GM12878 (cell line): ENCODE data around the gene HPD. TPM values are rescaled to one million over a fixed set of nuclear protein-coding genes. Genes with fewer than 3 reads are reported as not detected.

Experiments
- BCL3 ChIP-seq: IDR thresholded peaks from 2 replicates; pipeline ENCODE4 v1.6.1; 2011; ENCODE audit warnings: borderline replicate concordance, low read depth, mild to moderate bottlenecking, moderate library complexity, low read length; ENCODE audit not compliant: insufficient read depth, poor library complexity, severe bottlenecking
- BRCA1 ChIP-seq: IDR thresholded peaks from 2 replicates; pipeline ENCODE4 v1.6.1; 2011; ENCODE audit warnings: low read depth, low read length, improper control_type of control experiment
- CBFB ChIP-seq: IDR thresholded peaks from 2 replicates; pipeline ENCODE4 v1.6.1; 2016; ENCODE audit warnings: antibody characterized with exemption, low read depth
- CBX5 ChIP-seq: sonication (generic); IDR thresholded peaks from 2 replicates; pipeline ENCODE4 v1.6.1; 2016; ENCODE audit warnings: low read depth, moderate library complexity, mild to moderate bottlenecking, inconsistent platforms
- CEBPZ ChIP-seq: fragments of 150-350 bp; IDR thresholded peaks from 2 replicates; pipeline ENCODE4 v1.6.1; 2016; ENCODE audit warnings: low read depth, low read length
- CTCF ChIP-seq, 3 experiments: IDR thresholded peaks in 2 of 3; conservative IDR thresholded peaks in 1 of 3; 2 replicates each; pipeline ENCODE4 v1.5.1; 2011; ENCODE audit warnings: low read depth in 3 of 3, low read length in 3 of 3, mild to moderate bottlenecking in 3 of 3, control low read depth in 2 of 3, moderate library complexity in 2 of 3, inconsistent platforms in 1 of 3, mixed read lengths in 1 of 3; ENCODE audit not compliant: control insufficient read depth in 2 of 3, insufficient read depth in 1 of 3; ENCODE audit errors: extremely low read depth in 1 of 3
- ELK1 ChIP-seq: IDR thresholded peaks from 2 replicates; pipeline ENCODE4 v1.6.1; 2012; ENCODE audit warnings: low read depth, low read length, improper control_type of control experiment
- FOXM1 ChIP-seq: IDR thresholded peaks from 2 replicates; pipeline ENCODE4 v1.6.1; 2012; ENCODE audit warnings: low read depth, mild to moderate bottlenecking, inconsistent platforms, low read length, moderate library complexity
- LARP7 ChIP-seq: fragments of 450-650 bp; IDR thresholded peaks from 2 replicates; pipeline ENCODE4 v1.6.1; 2017; ENCODE audit warnings: mild to moderate bottlenecking
- MEF2B ChIP-seq: fragments of 450-650 bp; IDR thresholded peaks from 2 replicates; pipeline ENCODE4 v1.6.1; 2018; ENCODE audit warnings: mild to moderate bottlenecking, moderate library complexity; ENCODE audit not compliant: partially characterized antibody, poor library complexity, severe bottlenecking
- MTA3 ChIP-seq: IDR thresholded peaks from 2 replicates; pipeline ENCODE4 v1.6.1; 2012; ENCODE audit warnings: low read length, inconsistent platforms, borderline replicate concordance
- NBN ChIP-seq: fragments of 450-650 bp; IDR thresholded peaks from 2 replicates; pipeline ENCODE4 v1.6.1; 2016
- NR2C1 ChIP-seq: fragments of 450-650 bp; IDR thresholded peaks from 2 replicates; pipeline ENCODE4 v1.6.1; 2017; ENCODE audit warnings: antibody characterized with exemption, mild to moderate bottlenecking, moderate library complexity
- NRF1 ChIP-seq: conservative IDR thresholded peaks from 2 replicates; pipeline ENCODE4 v1.6.1; 2011; ENCODE audit warnings: mild to moderate bottlenecking, low read depth, low read length, improper control_type of control experiment
- POLR2AphosphoS2 ChIP-seq: IDR thresholded peaks from 2 replicates; pipeline ENCODE4 v1.6.1; 2011; ENCODE audit warnings: low read depth, mild to moderate bottlenecking, low read length, improper control_type of control experiment, moderate library complexity
- POU2F2 ChIP-seq: IDR thresholded peaks from 3 replicates; pipeline ENCODE4 v1.6.1; 2011; ENCODE audit warnings: low read depth, mild to moderate bottlenecking, low read length, borderline replicate concordance
- SIX5 ChIP-seq: IDR thresholded peaks from 2 replicates; pipeline ENCODE4 v1.6.1; 2011; ENCODE audit warnings: mild to moderate bottlenecking, low read depth, low read length, moderate library complexity; ENCODE audit not compliant: severe bottlenecking
- STAT3 ChIP-seq: IDR thresholded peaks from 2 replicates; pipeline ENCODE4 v1.6.1; 2011; ENCODE audit warnings: low read depth, low read length, improper control_type of control experiment
- SUZ12 ChIP-seq: fragments of 200-600 bp; sonication (generic); IDR thresholded peaks from one replicate; pipeline ENCODE4 v1.6.1; 2018; ENCODE audit warnings: antibody characterized with exemption, mild to moderate bottlenecking; ENCODE audit not compliant: unreplicated experiment
- USF1 ChIP-seq: IDR thresholded peaks from 2 replicates; pipeline ENCODE4 v1.6.1; 2011; ENCODE audit warnings: borderline replicate concordance, low read depth, mild to moderate bottlenecking, moderate library complexity, mixed read lengths, low read length; ENCODE audit not compliant: insufficient read depth; ENCODE audit errors: extremely low read length
- polyA plus RNA-seq, 11 experiments: library from polyadenylated mRNA; depleted of rRNA in 4 of 11; unstranded in 6 of 11; stranded (reverse) in 5 of 11; fragments of >200 nt; fragmentation: Nextera tagmentation in 4 of 11; fragmentation: Illumina TruSeq in 1 of 11; extraction: Ambion mirVana in 4 of 11; extraction: Trizol in 1 of 11; gene quantifications; 1 replicate in 1 of 11; 2 replicates in 10 of 11; pipeline versions ENCODE4 v1.2.1 to v1.2.3, GENCODE V29; 2011 to 2016; ENCODE audit warnings: inconsistent platforms in 2 of 11, missing spikeins in 2 of 11, low read depth in 1 of 11
- total RNA-seq, 4 experiments: library from RNA; depleted of rRNA in 3 of 4; stranded (reverse); fragments of >200 nt in 3 of 4; fragmentation: Illumina TruSeq in 1 of 4; extraction: Trizol in 1 of 4; gene quantifications; 2 replicates each; pipeline versions ENCODE4 v1.2.1 to v1.2.3, GENCODE V29; 2013 to 2021

HPD gene
- total and polyA plus RNA-seq, 10 of the 15 experiments (the other 5 are each of a cell fraction or from before 2014, with no cell fraction given), result 0.04 to 0.69 (median 0.28) TPM; not detected in 7

DNA sequence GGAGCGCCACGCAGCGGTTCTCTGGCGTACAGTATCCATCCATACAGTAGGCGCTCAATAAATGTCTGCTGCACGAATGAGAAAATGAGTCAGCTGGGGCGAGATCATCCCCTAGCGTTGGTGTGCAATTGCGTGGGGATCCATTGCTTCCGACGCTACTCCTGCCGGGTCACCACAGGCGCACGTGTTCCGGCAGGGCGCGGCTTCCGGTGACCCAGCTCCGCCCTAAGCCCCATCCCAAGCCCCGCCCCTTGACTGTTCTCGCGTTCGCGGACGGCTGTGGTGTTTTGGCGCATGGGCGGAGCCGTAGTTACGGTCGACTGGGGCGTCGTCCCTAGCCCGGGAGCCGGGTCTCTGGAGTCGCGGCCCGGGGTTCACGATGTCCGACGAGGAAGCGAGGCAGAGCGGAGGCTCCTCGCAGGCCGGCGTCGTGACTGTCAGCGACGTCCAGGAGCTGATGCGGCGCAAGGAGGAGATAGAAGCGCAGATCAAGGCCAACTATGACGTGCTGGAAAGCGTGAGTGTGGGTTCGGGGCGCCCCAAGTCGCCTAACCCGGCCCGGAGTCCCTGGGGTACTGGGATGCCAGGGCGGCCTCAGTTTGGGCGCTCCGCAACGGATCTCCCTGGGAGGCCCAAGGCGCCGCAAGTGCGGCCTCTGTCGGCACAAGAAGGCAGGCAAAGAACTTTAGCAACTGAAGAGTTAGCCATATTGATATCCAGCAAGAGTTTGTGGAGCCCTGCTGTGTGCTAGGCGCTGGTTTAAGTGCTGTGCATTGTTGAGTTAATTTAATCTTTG lies 30.0 kb upstream of the HPD start, which contains the start of gene PSMD9 (continued):
- TF ChIP-seq BCL3 (no peak), POLR2AphosphoS2 (peak; percentile 55; the same call in 1 of the 2 replicates), MTA3 (no peak; the same call in 1 of the 2 replicates), FOXM1 (no peak), SUZ12 (no peak), CBFB (peak; percentile 58; the same call in 1 of the 2 replicates), LARP7 (peak; percentile 88), POU2F2 (peak; percentile 71; the same call in 2 of the 3 replicates), NR2C1 (peak; percentile 98), STAT3 (peak; percentile 56; the same call in 1 of the 2 replicates), MEF2B (peak; percentile 80), SIX5 (peak; percentile 48), BRCA1 (0 out of 2 replicates have a peak, but pooled peaks have one; percentile 16), NRF1 (no peak), NBN (peak; percentile 87), CTCF (IDR thresholded peaks at IDR 0.05 in 2 of 3, conservative IDR thresholded peaks at IDR 0.05 in 1 of 3; ENCODE audit: control insufficient read depth in 2 of 3, extremely low read depth in 1 of 3, insufficient read depth in 1 of 3, low read depth in 3 of 3, low read length in 3 of 3) (peak; percentile 68 to 73 (median 69)), CEBPZ (no peak), USF1 (peak; percentile 88), ELK1 (peak; percentile 84; the same call in 1 of the 2 replicates), CBX5 (no peak)
